ENCODE measurements around the gene AQP6.
A peak's percentile ranks its signal among the peaks of the same experiment; 100 is the strongest.

Gene AQP6

GRCh38 chr12:50006754-50007442 is 34.2 kb downstream of the AQP6 start:
- no peak for DNase-seq

GRCh38 chr12:50013361-50014147 is 40.8 kb downstream of the AQP6 start:
- DNase-seq, result no peak

DNA sequence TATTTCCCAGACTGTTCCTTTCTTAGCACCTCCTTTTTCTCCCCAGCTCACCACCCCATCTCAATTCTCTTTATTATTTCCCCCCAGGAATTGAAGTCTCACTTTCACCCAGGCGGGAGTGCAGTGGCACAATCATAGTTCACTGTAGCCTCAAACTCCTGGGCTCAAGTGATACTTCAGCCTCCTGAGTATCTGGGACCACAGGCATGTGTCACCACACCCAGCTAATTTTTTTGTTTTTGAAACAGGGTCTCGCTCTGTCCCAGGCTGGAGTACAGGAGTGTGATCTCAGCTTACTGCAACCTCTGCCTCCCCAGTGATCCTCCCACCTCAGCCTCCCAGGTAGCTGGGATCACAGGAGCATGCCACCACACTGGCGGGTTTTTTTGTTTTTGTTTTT is 41.6 kb downstream of the AQP6 start:
- no peak for DNase-seq

DNA sequence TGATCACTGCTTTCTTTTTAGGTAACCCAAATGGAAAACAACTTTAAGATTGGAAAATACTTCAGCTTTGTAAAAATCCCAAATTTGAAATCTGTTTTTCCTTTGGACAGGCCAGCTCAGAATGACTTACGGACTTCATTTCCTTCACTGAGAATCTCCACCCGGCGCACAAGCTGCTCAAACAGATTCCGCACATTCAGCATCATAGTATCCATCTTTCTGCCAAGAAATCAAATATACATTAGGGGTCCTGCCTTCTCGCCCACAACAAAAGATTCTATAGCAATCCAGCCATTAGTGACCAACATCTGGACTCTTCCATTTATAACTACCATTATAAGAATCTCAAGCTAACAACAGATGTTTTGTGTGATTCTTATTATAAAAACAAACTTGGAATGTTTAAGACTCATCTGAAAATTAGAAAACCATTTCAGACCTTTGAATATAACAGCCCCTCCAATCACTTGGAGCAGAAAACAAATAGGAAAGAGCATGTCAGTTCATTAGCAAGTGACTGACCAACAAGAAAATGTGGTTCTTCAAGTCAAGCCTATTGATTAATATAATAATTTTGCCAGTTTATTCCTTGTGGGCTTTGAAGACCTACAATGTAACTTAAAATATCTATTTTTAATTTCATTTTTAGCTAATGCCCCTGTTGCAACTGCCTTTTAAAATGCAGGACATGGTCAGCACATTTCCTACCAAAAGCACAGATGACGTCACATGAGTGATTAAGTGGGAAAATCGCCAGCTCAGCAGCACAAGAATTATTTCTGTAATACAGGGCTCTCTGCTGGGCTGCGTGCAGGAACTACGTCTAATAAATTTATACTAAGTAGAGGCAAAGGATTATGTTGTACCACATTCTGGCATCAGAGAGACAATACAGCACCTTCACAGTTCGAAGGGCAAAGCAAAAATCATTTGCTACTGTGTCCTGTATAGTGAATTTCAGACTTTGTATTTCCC is 44.0 kb downstream of the AQP6 start:
- DNase-seq, result no peak

DNA sequence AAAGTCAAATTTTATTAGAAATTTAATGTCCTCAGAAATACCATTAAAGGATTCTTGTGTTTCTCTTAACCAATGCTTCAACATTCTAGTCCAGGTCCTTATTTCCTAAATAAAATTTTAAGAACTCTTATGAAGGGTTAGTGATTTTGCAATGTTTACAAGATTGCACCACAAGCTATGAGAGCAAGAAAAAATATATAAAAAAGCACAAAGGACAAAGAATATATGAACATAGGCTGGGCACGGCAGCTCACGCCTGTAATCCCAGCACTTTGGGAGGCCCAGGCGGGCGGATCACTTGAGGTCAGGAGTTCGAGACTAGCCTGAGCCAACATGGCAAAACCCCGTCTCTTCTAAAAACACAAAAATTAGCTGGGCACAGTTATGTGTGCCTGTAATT is 44.9 kb downstream of the AQP6 start:
- DNase-seq, result no peak

GRCh38 chr12:50018154-50018553 is 45.4 kb downstream of the AQP6 start:
- DNase-seq, result no peak

- DNase-seq, result no peak
Observed at GRCh38 chr12:50018968-50019367, 46.2 kb downstream of the AQP6 start.

DNA sequence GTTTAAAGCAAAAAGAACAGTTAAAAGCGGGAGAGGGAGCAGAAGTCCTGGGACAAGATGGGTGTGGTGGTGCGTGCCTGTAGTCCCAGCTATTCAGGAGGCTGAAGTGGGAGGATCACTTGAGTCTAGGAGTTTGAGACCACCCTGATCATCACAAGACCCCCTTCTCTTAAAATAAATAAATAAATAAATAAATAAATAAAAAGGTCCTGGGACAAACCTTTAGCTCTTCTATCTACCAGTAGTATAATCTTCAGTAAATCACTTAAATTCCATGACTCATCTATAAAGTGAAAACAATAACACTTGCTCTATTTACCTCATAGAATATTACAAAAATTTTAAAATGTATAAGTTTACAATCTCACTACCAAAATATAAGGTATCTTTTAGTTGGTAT is 46.8 kb downstream of the AQP6 start:
- no peak for DNase-seq

DNA sequence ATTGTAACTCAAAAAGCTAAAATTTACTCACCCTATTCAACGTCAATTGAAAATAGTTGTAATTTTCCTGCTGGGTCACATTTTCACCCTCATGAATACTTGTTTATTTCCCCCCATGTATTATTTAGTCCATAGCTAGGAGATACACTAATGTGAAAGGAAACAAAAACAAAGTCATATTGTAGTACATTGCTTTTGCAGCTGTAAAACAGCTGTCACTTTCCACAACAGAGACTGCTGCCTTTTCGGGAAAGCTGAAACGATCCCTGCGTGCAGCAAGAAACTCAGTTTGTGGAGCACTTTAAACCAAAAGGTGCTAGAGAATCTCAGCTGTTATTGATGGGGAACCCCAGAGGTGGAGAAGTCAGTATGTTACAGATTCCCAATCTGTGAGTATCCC is 48.3 kb downstream of the AQP6 start:
- no peak for DNase-seq

- no peak for DNase-seq
Observed at GRCh38 chr12:50022903-50023302, 50.2 kb downstream of the AQP6 start.

GRCh38 chr12:50024227-50024626 is 51.5 kb downstream of the AQP6 start:
- DNase-seq, result no peak

DNA sequence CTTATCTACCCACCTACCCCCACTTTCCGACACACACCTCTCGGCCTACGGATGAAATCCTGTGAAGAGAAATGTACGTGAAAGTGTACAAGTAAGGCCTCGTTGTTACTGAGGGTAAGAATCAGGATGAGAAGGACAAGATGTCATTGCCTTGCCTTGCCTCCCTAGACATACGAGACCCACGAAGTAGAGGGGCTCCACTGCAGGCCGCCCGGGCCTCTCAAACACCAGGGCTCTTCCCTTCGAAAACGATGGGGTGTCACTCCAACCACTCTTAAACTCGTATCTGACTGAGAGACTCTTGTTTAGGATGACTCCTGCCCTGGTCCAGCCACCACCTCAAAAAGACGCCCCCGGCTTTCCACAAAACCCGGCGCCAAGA is 52.0 kb downstream of the AQP6 start:
- no peak for DNase-seq

DNA sequence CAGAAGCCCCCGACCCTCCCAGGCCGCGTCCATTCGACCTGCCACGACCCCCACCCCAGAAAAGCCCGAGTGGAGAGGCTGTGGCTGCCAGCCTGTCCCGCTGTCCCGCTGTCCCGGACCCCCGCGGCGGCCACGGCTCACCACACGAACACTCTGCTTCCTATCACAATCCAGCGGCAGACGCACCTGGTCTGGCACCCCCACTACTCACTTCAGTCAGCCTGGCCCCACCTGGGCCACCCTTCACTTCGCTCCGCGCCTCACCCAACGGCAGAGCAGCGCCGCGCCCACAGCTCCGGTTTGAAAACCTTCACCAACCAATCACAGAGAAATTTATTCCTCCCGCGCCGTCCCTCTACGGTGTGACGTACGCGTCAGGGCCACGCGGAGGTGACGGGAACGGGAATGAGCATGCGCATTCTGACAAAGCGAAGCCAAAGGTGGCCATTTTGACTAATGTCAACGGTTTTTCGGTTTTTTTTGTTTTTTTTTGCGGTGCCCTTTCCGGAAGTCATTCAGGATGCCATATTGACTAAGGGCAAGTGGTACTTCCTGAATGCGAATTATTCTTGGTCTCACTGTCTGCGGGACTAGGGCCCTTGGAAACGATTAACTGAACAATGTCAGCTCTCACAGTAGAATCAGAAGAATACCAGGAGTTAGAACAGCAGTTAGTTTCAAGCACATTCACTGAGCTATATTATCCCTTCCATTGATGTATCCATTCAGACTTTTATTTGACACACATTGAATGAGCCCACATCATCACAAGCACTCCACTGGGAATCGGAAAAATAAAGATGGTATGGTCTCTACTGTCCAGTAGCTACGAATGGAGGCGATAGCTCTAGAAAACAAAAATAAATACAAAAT is 52.7 kb downstream of the AQP6 start, which contains the start of gene RACGAP1:
Gene RACGAP1, minus strand, starts transcription at position 308 of the 873 bp plus-strand sequence. CDS start 8,779 bp downstream, outside the sequence.
- peak; percentile 99 for DNase-seq

- no peak for DNase-seq
Observed at GRCh38 chr12:50026691-50027090, 53.9 kb downstream of the AQP6 start.

Data from NCI-H1930 (cell line).